Urinary bladder (tissue), 4 donors: ENCODE results near the gene RPS23. TPM values are rescaled to one million over a fixed set of nuclear protein-coding genes. Genes with fewer than 3 reads are reported as not detected.
A peak's percentile ranks its signal among the peaks of the same experiment; 100 is the strongest.
"Not testable (repeated sequence)": the region's sequence is repeated elsewhere in the genome, so short reads cannot be mapped to it uniquely, and the experiment has no call there.

Source experiments
- DNase-seq: peaks from one replicate; pipeline ENCODE4 v3.0.0-alpha.2; 2015; ENCODE audit errors: extremely low spot score
- H3K27ac ChIP-seq: one replicate; pipeline ENCODE4 v1.5.1; 2013; ENCODE audit warnings: low read depth, mild to moderate bottlenecking, moderate library complexity
- H3K36me3 ChIP-seq: one replicate; pipeline ENCODE4 v1.6.1; 2013; ENCODE audit warnings: mild to moderate bottlenecking, moderate library complexity; ENCODE audit not compliant: insufficient read depth
- H3K4me1 ChIP-seq: one replicate; pipeline ENCODE4 v1.6.1; 2013; ENCODE audit warnings: mild to moderate bottlenecking, moderate library complexity; ENCODE audit not compliant: insufficient read depth
- H3K4me3 ChIP-seq: one replicate; pipeline ENCODE4 v1.5.1; 2013; ENCODE audit warnings: low read depth, low read length
- WGBS: extraction: QIAGEN DNeasy Blood & Tissue Kit; methylation state at CpG from one replicate; pipeline ENCODE4 v1.1.7; 2013; 5-methylcytosine and 5-hydroxymethylcytosine counted together
- polyA plus RNA-seq: library from polyadenylated mRNA; stranded (reverse); fragments of 200-250 nt; gene quantifications from one replicate; pipeline ENCODE4 v1.2.3, GENCODE V29; 2013
- total RNA-seq: library from RNA; depleted of rRNA; stranded (reverse); fragments of >200 nt; gene quantifications from one replicate; pipeline ENCODE4 v1.2.3, GENCODE V29; 2014
- donor health status: healthy with polysubstance abuse.
- donor health status: healthy.

Gene RPS23
- total and polyA plus RNA-seq, 2 donors: 2,798 to 4,564 TPM

DNA sequence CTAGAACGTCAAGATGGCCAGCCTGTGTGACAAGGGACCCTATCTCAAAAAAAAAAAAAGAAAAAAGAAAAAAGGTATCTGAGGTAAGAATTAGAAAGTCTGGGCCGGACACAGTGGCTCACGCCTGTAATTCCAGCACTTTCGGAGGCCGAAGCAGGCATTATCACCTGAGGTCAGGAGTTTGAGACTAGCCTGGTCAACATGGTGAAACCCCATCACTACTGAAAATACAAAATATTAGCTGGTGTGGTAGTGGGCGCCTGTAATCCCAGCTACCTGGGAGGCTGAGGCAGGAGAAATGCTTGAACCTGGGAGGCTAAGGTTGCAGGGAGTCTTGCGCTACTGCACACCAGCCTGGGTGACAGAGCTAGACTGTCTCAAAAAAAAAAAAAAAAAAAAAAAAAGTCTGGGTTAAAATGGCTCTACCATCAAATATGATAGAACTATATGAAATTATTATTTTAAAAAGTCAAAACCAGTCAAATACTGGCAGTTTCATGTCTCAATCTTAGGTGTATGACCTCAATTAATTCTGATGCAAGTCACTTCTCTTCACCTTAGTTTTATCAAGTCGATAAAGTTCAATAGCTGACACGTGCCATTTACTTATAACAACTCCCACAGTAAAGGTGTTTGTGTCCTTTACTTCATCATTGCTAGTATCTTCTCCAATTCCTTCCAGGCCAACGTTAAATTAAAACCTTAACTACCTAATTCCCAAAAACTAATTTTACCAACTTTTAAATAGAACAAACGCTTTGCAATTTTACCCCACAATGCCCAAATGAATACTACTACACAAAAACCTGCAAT is 1.1 kb downstream of the RPS23 start:
- DNase-seq: no peak
- H3K36me3 ChIP-seq: peaks cover 10% of the 10 kb centered on the region
- 72% methylated on average over 11 of the region's 11 CpGs for WGBS

GRCh38 chr5:82275216-82275664 is 2.9 kb downstream of the RPS23 start:
- Histone ChIP-seq H3K4me1 (no peaks in the 10 kb centered on the region), H3K36me3 (peaks cover 10% of the 10 kb centered on the region), H3K4me3 (no peak overlapping the region), H3K27ac (no peak overlapping the region)
- no peak for DNase-seq
- WGBS: 82% methylated on average over 1 of the region's 1 CpG

More for the DNA sequence above, 1.1 kb downstream of the RPS23 start:
- H3K4me1 ChIP-seq: no peaks in the 10 kb centered on the region
- H3K27ac ChIP-seq: no peak overlapping the region
- H3K4me3 ChIP-seq: peak overlapping the region; percentile 86

- no peak overlapping the region for H3K27ac ChIP-seq
- no peak overlapping the region for H3K4me3 ChIP-seq
- no peaks in the 10 kb centered on the region for H3K4me1 ChIP-seq
- peaks cover 10% of the 10 kb centered on the region for H3K36me3 ChIP-seq
- DNase-seq: no peak
- WGBS: 83% methylated on average over 31 of the region's 31 CpGs
Observed at GRCh38 chr5:82274343-82275211, 3.6 kb downstream of the RPS23 start.

DNA sequence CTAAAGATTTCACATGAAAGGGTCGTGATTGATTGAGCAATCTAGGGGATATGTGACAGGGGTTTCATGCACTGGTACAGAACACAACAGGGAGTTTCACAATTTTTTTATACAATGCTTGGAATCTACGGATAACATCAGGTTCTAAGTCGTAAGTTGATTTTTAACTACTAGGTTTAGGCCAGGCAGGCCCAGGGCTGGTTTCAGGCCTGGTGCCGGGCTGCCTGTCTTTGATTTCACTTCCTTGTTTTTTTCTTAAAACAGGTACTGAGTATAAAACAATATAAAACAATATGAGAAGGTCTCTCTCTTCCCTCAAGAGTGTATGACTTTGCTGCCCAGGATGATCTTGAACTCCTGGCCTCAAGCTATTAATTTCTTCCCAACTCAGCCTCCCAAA is 4.7 kb downstream of the RPS23 start:
- not testable (repeated sequence) for H3K27ac ChIP-seq, H3K4me3 ChIP-seq, H3K4me1 ChIP-seq, DNase-seq
- peaks cover 10% of the 10 kb centered on the region for H3K36me3 ChIP-seq
- 81% methylated on average over 4 of the region's 4 CpGs for WGBS

GRCh38 chr5:82272571-82273356 is 5.4 kb downstream of the RPS23 start:
- peaks cover 10% of the 10 kb centered on the region for H3K36me3 ChIP-seq
- H3K27ac ChIP-seq, H3K4me1 ChIP-seq, H3K4me3 ChIP-seq, DNase-seq: not testable (repeated sequence)
- 87% methylated on average over 24 of the region's 24 CpGs for WGBS

- not testable (repeated sequence) for H3K27ac ChIP-seq, H3K4me1 ChIP-seq, H3K36me3 ChIP-seq, H3K4me3 ChIP-seq, DNase-seq
- 86% methylated on average over 2 of the region's 2 CpGs for WGBS
Observed at GRCh38 chr5:82269363-82269762, 8.8 kb downstream of the RPS23 start.

DNA sequence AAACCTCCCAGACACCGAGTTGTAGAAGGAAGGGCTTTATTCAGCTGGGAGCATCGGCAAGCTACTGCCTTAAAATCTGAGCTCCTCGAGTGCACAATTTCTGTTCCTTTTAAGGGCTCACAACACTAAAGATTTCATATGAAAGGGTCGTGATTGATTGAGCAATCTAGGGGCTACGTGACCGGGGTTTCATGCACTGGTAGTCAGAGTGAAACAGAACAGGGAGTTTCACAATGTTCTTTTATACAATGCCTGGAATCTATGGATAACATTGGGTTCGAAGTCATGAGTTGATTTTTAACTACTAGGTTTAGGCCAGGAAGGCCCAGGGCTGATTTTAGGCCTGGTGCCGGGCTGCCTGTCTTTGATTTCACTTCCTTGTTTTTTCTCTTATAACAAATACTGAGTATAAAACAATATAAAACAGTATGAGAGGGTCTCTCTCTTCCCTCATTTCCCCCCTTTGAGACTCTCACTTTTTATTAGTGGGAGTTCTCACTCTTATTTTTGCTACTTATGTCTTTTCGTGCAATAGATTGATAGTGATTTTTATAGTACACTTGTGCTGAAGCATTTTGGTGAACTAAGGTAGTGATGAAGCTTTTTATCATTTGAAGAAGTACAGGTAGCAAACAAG is 10.7 kb downstream of the RPS23 start:
- not testable (repeated sequence) for H3K27ac ChIP-seq, H3K4me1 ChIP-seq, H3K36me3 ChIP-seq, DNase-seq, H3K4me3 ChIP-seq
- WGBS: 98% methylated on average over 9 of the region's 9 CpGs

DNA sequence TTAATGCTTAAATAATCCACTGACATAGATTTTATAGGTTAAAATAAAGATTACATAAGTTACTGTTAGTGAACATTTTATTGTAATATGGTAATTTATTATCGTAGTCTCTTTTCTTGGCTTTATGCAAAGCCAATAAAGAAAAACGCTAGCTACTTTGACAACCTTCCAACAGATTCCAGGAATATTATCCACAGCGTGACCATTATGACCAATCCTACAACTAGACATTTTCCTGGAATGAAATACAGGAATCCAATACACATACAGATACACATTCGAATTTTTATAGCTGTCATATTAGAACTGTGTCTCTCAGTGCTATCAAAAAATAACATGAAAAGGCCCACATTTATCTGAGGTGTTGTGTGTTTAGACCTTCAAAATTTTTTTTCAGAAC is 13.1 kb downstream of the RPS23 start:
- 31% methylated on average over 4 of the region's 4 CpGs for WGBS
- no peaks in the 10 kb centered on the region for H3K36me3 ChIP-seq
- H3K27ac ChIP-seq: no peak overlapping the region
- no peaks in the 10 kb centered on the region for H3K4me1 ChIP-seq
- no peak for DNase-seq
- H3K4me3 ChIP-seq: no peak overlapping the region

- Histone ChIP-seq H3K4me1 (no peaks in the 10 kb centered on the region), H3K4me3 (no peak overlapping the region), H3K27ac (no peak overlapping the region), H3K36me3 (no peaks in the 10 kb centered on the region)
- no peak for DNase-seq
- 80% methylated on average over 3 of the region's 3 CpGs for WGBS
Observed at GRCh38 chr5:82259172-82259800, 18.9 kb downstream of the RPS23 start.

DNA sequence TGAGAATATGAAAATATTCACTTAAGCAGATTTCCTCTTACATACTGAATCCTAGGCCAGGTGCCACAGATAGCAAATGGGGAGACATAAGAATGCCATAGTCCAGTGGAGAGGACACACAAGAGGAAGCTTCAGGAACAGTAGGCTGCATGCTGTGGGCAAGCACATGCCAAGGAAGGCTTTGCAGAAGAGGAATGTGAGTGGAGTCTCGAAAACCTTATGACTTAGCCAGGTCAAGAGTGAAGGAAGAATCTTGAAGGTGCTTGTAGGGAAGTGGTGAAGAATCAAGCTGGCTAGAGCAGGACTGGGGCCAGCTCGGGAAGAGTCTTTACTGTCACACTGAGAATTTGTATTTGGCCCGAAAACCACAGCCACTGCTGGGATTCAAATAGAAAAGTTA is 20.4 kb downstream of the RPS23 start:
- Histone ChIP-seq H3K36me3 (peaks cover 2% of the 10 kb centered on the region), H3K4me3 (no peak overlapping the region), H3K27ac (no peak overlapping the region), H3K4me1 (no peaks in the 10 kb centered on the region)
- DNase-seq: no peak
- 90% methylated on average over 3 of the region's 3 CpGs for WGBS

GRCh38 chr5:82257247-82257646 is 20.9 kb downstream of the RPS23 start:
- Histone ChIP-seq H3K4me1 (no peaks in the 10 kb centered on the region), H3K27ac (no peak overlapping the region), H3K36me3 (peaks cover 2% of the 10 kb centered on the region), H3K4me3 (no peak overlapping the region)
- 97% methylated on average over 2 of the region's 2 CpGs for WGBS
- no peak for DNase-seq

DNA sequence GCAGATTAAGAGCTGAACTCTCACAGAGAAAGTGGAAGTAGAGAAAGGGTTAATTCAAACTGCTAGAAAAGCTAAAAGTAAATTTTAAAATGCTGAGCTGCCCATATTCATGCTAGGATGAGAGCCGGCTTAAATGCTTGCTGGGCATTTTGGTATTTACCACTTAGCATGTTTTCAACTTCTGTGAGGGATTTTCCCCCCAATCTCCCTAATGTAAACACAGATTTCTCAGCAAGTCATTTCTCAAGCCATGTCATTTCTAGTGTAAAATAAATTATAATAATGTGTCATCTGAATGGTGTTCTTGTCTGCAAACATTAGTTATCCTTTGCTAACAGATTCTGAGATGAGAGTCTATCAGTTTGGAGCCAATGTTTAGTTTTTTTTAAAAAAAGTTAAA is 22.3 kb downstream of the RPS23 start:
- no peaks in the 10 kb centered on the region for H3K4me1 ChIP-seq
- 41% methylated on average over 1 of the region's 1 CpG for WGBS
- peaks cover 2% of the 10 kb centered on the region for H3K36me3 ChIP-seq
- H3K27ac ChIP-seq: no peak overlapping the region
- no peak overlapping the region for H3K4me3 ChIP-seq
- DNase-seq: no peak

GRCh38 chr5:82252744-82253143 is 25.4 kb downstream of the RPS23 start:
- H3K4me3 ChIP-seq: no peak overlapping the region
- H3K27ac ChIP-seq: no peak overlapping the region
- DNase-seq: no peak
- no peaks in the 10 kb centered on the region for H3K4me1 ChIP-seq
- peaks cover 2% of the 10 kb centered on the region for H3K36me3 ChIP-seq
